Measurements from ENCODE around the gene UNC45B. TPM values are rescaled to one million over a fixed set of nuclear protein-coding genes. Genes with fewer than 3 reads are reported as not detected.

UNC45B gene
- polyA plus RNA-seq, 1 of the 3 experiments (the other 2 are of a cell fraction), result not detected

DNA sequence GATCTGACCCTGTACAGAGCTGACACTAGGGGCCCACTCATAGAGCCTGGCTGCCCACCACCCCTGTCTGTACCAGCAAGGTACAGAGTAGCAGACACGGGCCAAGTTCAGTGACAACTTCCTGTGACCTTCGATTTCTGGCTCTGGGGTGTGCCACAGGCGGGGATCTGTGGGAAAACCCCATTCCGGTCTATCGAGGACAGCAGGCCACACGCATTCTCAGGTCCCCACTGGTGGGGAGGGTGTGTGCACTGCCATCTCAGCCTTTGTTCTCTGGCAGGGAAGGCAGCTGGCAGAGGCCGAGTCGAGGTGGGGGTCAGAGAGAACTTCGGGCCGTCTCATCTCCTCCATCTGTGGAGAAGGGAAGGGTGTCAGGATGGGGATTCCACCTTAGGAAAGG, 15.5 kb upstream of the UNC45B start:
- Histone ChIP-seq H3K79me2 (ENCODE audit: insufficient read depth) (no peaks in the 10 kb centered on the region), H3K4me1 (ENCODE audit: control insufficient read depth in 1 of 2, insufficient read depth in 2 of 2, low read depth in 1 of 2, low read length in 1 of 2) (no peaks in the 10 kb centered on the region), H4K20me1 (ENCODE audit: insufficient read depth) (no peaks in the 10 kb centered on the region), H3K4me3 (ENCODE audit: low read depth in 2 of 2, low read length in 1 of 2) (no peak overlapping the region), H3K9me2 (no peaks in the 10 kb centered on the region), H3K27me3 (ENCODE audit: insufficient read depth) (no peaks in the 10 kb centered on the region), H3K9me3 (no peaks in the 10 kb centered on the region), H3K4me2 (no peak overlapping the region), H3K27ac (ENCODE audit: low read depth in 2 of 2, low read length in 1 of 2) (no peak overlapping the region), H3F3A (replicated peaks; ENCODE audit: insufficient read depth) (no peaks in the 10 kb centered on the region), H3K36me3 (replicated peaks in 1 of 2; ENCODE audit: control insufficient read depth in 1 of 2, insufficient read depth in 2 of 2, low read length in 1 of 2) (peaks cover 8 to 61% of the 10 kb centered on the region in 2 experiments), H3K9ac (no peak overlapping the region), H2AFZ (ENCODE audit: low read depth) (no peak overlapping the region)
- 98% methylated on average over 5 of the region's 10 CpGs for WGBS (ENCODE audit: low lambda C conversion rate)
- POLR2A ChIA-PET, result no interaction called here
- no peak for DNase-seq
- TF ChIP-seq MEF2A (IDR thresholded peaks at IDR 0.05; ENCODE audit: borderline replicate concordance, low read depth) (no peak), RFX5 (IDR thresholded peaks at IDR 0.05; ENCODE audit: low read length) (no peak)
- CTCF ChIA-PET, result no interaction called here

DNA sequence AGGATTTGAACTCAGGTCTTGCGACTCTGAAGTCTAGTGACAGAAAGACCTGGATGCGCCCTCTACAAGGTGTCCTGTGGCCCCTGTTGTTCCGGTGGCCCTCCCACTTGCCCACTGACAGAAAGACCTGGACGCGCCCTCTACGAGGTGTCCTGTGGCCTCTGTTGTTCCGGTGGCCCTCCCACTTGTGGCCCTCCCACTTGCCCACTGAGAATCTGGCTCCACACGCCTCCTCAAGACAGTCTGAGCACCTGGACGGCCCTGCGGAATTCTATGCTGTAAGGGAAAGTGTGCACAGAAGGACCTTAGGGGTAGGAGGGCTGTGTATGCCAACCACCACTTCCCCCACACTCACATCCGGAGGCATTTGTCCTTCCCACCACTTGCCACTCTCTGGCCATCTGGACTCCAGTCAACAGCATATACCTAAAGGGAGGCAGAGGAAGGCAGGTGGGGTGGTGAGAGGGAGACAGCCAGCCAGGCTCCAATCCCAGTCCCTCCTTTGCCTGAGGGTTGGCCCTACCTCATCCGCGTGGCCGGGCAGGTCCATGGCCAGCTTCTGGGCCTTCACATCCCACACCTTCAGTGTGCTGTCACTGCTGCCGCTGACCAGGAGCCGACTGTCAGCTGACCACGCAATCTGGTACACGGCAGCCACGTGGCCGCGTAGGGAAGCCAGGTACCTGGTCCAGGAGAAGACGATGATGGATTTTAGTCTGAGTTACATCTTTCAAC, 14.6 kb upstream of the UNC45B start:
- Histone ChIP-seq H3K79me2 (ENCODE audit: insufficient read depth) (no peaks in the 10 kb centered on the region), H3K9me2 (no peaks in the 10 kb centered on the region), H3K27me3 (ENCODE audit: insufficient read depth) (no peaks in the 10 kb centered on the region), H4K20me1 (ENCODE audit: insufficient read depth) (no peaks in the 10 kb centered on the region), H3F3A (replicated peaks; ENCODE audit: insufficient read depth) (no peaks in the 10 kb centered on the region), H3K4me3 (ENCODE audit: low read depth in 2 of 2, low read length in 1 of 2) (no peak overlapping the region), H3K9me3 (no peaks in the 10 kb centered on the region), H3K36me3 (replicated peaks in 1 of 2; ENCODE audit: control insufficient read depth in 1 of 2, insufficient read depth in 2 of 2, low read length in 1 of 2) (peaks cover 12 to 66% of the 10 kb centered on the region in 2 experiments), H3K27ac (ENCODE audit: low read depth in 2 of 2, low read length in 1 of 2) (no peak overlapping the region), H3K4me2 (no peak overlapping the region), H3K9ac (no peak overlapping the region), H3K4me1 (ENCODE audit: control insufficient read depth in 1 of 2, insufficient read depth in 2 of 2, low read depth in 1 of 2, low read length in 1 of 2) (no peaks in the 10 kb centered on the region), H2AFZ (ENCODE audit: low read depth) (no peak overlapping the region)
- no peak for TF ChIP-seq EP300 (IDR thresholded peaks at IDR 0.05; ENCODE audit: borderline replicate concordance in 1 of 2, low read depth in 1 of 2, low read length in 1 of 2)
- CTCF ChIA-PET, result interaction anchor here (1.4 kb wide), 1 partner anchor 13 kb away, joined by 8 read pairs; the partner anchor contains the start of gene RAD51D
- DNase-seq, result no peak
- 95% methylated on average over 17 of the region's 22 CpGs for WGBS (ENCODE audit: low lambda C conversion rate)
- POLR2A ChIA-PET, result no interaction called here

DNA sequence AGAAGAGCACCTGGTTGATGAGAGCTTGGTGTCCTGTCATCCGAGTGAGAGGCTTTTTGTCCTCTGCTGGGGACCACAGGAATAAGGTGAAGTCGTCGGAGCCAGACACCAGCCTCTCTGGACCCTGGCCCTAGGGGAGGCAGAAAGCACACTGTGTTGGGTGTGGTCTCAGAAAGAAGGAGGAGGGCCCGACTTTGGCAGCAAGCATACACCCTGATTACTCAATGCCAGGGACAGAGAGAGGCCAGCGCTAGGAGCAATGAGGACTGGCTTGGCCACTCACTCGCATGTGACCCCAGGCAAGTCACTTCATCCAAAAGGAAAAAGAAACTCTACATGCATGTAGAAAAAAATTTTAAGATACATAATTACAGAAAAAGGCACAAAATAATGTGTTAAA, 12.3 kb upstream of the UNC45B start:
- Histone ChIP-seq H3F3A (replicated peaks; ENCODE audit: insufficient read depth) (no peaks in the 10 kb centered on the region), H3K4me1 (ENCODE audit: control insufficient read depth in 1 of 2, insufficient read depth in 2 of 2, low read depth in 1 of 2, low read length in 1 of 2) (no peaks in the 10 kb centered on the region), H3K36me3 (replicated peaks in 1 of 2; ENCODE audit: control insufficient read depth in 1 of 2, insufficient read depth in 2 of 2, low read length in 1 of 2) (peaks cover 22 to 80% of the 10 kb centered on the region in 2 experiments), H3K9me3 (no peaks in the 10 kb centered on the region), H3K4me2 (no peak overlapping the region), H3K9me2 (no peaks in the 10 kb centered on the region), H3K27ac (ENCODE audit: low read depth in 2 of 2, low read length in 1 of 2) (no peak overlapping the region), H3K27me3 (ENCODE audit: insufficient read depth) (no peaks in the 10 kb centered on the region), H3K9ac (no peak overlapping the region), H3K79me2 (ENCODE audit: insufficient read depth) (peaks cover 12% of the 10 kb centered on the region; the same call in 1 of the 2 replicates), H4K20me1 (ENCODE audit: insufficient read depth) (no peaks in the 10 kb centered on the region), H2AFZ (ENCODE audit: low read depth) (no peak overlapping the region), H3K4me3 (ENCODE audit: low read depth in 2 of 2, low read length in 1 of 2) (no peak overlapping the region)
- POLR2A ChIA-PET, result no interaction called here
- CTCF ChIA-PET, result no interaction called here
- DNase-seq, result no peak
- 87% methylated on average over 6 of the region's 6 CpGs for WGBS (ENCODE audit: low lambda C conversion rate)
- no peak for TF ChIP-seq TAF1 (IDR thresholded peaks at IDR 0.05; ENCODE audit: borderline replicate concordance, low read depth, low read length)
- TF ChIP-seq, protein P1, sequence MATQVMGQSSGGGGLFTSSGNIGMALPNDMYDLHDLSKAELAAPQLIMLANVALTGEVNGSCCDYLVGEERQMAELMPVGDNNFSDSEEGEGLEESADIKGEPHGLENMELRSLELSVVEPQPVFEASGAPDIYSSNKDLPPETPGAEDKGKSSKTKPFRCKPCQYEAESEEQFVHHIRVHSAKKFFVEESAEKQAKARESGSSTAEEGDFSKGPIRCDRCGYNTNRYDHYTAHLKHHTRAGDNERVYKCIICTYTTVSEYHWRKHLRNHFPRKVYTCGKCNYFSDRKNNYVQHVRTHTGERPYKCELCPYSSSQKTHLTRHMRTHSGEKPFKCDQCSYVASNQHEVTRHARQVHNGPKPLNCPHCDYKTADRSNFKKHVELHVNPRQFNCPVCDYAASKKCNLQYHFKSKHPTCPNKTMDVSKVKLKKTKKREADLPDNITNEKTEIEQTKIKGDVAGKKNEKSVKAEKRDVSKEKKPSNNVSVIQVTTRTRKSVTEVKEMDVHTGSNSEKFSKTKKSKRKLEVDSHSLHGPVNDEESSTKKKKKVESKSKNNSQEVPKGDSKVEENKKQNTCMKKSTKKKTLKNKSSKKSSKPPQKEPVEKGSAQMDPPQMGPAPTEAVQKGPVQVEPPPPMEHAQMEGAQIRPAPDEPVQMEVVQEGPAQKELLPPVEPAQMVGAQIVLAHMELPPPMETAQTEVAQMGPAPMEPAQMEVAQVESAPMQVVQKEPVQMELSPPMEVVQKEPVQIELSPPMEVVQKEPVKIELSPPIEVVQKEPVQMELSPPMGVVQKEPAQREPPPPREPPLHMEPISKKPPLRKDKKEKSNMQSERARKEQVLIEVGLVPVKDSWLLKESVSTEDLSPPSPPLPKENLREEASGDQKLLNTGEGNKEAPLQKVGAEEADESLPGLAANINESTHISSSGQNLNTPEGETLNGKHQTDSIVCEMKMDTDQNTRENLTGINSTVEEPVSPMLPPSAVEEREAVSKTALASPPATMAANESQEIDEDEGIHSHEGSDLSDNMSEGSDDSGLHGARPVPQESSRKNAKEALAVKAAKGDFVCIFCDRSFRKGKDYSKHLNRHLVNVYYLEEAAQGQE (IDR thresholded peaks at IDR 0.05; ENCODE audit: low read depth, low read length), result no peak
- no peak for TF ChIP-seq SMC3 (IDR thresholded peaks at IDR 0.05; ENCODE audit: low read depth, low read length)
- TF ChIP-seq, protein P2, sequence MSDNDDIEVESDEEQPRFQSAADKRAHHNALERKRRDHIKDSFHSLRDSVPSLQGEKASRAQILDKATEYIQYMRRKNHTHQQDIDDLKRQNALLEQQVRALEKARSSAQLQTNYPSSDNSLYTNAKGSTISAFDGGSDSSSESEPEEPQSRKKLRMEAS (IDR thresholded peaks at IDR 0.05; ENCODE audit: low read depth), result no peak
- TF ChIP-seq, protein P3, sequence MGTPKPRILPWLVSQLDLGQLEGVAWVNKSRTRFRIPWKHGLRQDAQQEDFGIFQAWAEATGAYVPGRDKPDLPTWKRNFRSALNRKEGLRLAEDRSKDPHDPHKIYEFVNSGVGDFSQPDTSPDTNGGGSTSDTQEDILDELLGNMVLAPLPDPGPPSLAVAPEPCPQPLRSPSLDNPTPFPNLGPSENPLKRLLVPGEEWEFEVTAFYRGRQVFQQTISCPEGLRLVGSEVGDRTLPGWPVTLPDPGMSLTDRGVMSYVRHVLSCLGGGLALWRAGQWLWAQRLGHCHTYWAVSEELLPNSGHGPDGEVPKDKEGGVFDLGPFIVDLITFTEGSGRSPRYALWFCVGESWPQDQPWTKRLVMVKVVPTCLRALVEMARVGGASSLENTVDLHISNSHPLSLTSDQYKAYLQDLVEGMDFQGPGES (IDR thresholded peaks at IDR 0.05; ENCODE audit: low read depth, low read length), result no peak
- no peak for TF ChIP-seq EP300 (IDR thresholded peaks at IDR 0.05; ENCODE audit: borderline replicate concordance in 1 of 2, low read depth in 1 of 2, low read length in 1 of 2)
- no peak for TF ChIP-seq MEF2A (IDR thresholded peaks at IDR 0.05; ENCODE audit: borderline replicate concordance, low read depth)
- no peak for TF ChIP-seq RFX5 (IDR thresholded peaks at IDR 0.05; ENCODE audit: low read length)
- no peak for TF ChIP-seq RXRA (IDR thresholded peaks at IDR 0.05; ENCODE audit: borderline replicate concordance, low read depth)
- no peak for TF ChIP-seq TCF12 (IDR thresholded peaks at IDR 0.05)
- TF ChIP-seq, protein P4, sequence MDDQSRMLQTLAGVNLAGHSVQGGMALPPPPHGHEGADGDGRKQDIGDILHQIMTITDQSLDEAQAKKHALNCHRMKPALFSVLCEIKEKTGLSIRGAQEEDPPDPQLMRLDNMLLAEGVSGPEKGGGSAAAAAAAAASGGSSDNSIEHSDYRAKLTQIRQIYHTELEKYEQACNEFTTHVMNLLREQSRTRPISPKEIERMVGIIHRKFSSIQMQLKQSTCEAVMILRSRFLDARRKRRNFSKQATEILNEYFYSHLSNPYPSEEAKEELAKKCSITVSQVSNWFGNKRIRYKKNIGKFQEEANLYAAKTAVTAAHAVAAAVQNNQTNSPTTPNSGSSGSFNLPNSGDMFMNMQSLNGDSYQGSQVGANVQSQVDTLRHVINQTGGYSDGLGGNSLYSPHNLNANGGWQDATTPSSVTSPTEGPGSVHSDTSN (IDR thresholded peaks at IDR 0.05), result no peak
- TF ChIP-seq, protein P5, sequence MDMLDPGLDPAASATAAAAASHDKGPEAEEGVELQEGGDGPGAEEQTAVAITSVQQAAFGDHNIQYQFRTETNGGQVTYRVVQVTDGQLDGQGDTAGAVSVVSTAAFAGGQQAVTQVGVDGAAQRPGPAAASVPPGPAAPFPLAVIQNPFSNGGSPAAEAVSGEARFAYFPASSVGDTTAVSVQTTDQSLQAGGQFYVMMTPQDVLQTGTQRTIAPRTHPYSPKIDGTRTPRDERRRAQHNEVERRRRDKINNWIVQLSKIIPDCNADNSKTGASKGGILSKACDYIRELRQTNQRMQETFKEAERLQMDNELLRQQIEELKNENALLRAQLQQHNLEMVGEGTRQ (IDR thresholded peaks at IDR 0.05; ENCODE audit: borderline replicate concordance, low read depth, low read length), result no peak
- TF ChIP-seq POLR2AphosphoS5 (IDR thresholded peaks at IDR 0.05; ENCODE audit: low read depth, low read length), result no peak
